NCI-H2081 (cell line): ENCODE data around the gene EXPH5.
"Not testable (repeated sequence)": the region's sequence is repeated elsewhere in the genome, so short reads cannot be mapped to it uniquely, and the experiment has no call there.

Source experiments
- DNase-seq, 2 experiments: peaks; one replicate each; lab custom pipeline; 2025; lab: John Stamatoyannopoulos, UW

Gene EXPH5

DNA sequence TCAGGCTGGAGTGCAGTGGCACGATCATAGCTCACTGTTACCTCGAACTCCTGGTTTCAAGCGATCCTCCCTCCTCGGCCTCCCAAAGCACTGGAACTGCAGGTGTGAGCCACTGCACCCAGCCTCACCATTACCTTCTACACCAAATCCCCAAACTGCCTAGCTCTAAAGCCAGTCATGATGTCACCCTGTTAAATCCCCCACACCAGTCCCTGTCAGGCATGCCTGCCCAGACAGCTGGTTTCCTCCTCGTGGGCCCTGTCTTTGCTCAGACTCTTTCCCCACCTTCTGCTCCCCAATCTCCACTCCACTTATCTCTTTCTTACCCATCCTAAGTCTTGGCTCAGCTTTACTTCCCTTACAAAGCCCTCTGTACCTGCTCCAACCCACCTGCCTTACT is 12.5 kb upstream of the EXPH5 start:
- DNase-seq: no peak

DNA sequence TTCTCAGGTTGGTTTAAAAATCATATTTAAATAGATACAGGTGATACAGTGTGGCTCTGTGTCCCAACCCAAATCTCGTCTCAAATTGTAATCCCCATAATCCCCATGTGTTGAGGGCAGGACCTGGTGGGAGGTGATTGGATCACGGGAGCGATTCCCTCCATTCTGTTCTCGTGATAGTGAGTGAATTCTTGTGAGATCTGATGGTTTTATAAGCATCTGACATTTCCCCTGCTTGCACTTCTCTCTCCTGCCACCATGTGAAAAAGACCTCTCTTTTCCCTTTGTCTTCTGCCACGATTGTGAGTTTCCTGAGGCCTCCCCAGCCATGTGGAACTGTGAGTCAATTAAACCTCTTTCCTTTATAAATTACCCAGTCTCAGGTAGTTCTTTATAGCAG is 9.2 kb upstream of the EXPH5 start:
- not testable (repeated sequence) for DNase-seq

DNA sequence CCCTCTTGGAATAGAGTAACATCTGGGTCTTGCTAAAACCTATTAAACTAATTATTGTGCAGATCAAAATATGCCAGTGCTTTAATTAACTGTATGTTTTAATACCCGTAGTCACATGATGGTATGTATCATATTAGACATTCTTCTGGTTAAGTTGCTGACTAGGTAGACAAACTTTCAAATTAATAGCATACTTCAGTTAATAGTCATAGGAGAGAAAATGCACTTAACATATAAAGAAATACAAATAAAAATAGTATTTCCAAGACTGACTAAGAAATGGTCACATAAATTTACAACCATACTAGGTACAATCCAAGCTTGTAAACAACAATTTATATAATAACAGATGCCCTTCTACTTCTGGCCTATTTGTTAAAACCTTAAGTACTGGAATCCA is 7.6 kb upstream of the EXPH5 start:
- no peak for DNase-seq

DNA sequence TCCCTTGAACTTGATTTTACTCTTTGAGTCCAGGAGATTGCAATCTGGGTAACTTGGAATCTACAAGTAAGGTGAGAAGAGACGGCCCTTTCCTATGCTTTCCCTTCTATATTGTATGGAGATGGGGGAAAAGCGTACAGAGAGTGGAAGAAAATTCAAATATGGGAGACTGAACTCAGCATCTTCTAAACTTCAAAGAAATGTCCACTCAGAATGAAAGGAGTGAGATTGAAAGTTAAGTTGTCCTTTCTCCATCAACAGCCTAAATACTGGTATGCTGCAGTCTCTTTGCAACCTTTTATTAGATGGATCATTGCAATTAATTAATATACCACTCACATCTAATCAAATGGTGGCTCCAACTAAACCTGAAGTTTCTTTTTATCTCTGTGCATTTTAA is 6.4 kb upstream of the EXPH5 start:
- no peak for DNase-seq

DNA sequence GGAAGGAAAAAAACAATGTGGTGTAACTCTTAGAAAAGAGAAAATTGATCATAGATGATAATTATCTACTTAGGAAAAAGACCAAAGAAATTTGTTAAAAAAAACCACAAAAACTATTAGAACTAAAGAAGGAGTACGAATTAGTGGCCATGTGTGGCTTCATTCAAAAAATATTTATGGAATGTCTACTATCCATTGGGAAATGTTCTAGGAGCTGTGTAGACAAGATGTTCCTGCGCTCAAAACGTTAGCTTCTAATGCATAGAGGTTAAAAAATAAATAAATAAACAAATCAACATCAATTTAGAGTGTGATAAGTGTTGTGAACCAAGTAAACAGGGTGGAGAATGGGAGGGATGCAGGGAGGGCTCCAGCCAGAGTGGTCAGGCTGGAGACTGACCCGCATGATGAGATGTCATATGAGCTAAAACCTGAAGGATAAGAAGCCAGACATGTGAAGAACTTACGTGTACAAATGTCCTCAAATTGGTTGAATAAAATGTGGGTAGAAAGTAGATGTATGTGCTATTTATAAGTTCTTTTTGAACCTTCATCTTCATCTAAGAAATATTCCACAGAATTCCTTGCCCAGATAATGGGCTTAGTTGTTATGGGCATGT is 4.3 kb upstream of the EXPH5 start:
- no peak for DNase-seq

DNA sequence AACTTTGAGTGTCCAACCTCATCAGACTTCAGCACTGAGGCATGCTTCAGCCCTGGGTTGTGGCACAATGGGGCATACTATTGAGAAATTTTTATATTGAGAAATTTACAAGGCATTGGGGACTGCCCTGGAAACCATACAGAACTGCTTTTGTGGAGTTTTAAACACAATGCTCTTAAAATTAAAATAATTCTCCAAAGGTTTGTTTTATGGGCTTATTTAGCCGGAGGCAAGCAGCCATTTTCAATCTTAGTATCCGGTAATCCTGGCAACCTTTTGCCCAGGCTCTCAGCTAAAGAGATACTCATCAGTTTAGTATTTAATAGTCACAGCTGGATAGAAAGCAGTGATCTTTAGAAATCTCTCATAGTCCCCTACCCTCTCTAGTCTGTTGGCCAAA is 3.1 kb upstream of the EXPH5 start:
- no peak for DNase-seq

DNA sequence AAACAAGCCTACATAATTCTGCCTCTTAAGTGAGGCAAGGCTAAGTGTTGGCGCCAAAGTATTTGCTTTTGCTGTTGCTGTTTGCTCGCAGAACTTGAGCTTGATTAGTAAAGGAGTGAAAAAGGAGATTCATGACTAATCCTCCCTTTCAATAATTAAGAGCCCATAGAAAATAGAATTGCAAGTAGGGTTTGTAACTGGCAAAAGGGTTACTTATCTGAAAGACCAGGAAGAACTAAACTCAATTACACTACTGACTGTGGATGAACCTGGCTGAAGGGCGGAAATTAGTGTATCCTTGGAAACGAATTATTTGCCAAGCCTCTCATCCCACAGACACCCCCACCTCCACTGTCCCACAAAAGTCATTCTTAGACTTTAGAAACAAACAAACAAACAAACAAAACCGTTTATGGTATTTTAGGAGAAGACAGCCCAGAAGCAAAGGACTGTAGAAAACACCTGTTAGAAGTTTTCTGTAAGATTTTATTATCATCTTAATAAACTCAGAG is 411 bp upstream of the EXPH5 start:
- no peak for DNase-seq

DNA sequence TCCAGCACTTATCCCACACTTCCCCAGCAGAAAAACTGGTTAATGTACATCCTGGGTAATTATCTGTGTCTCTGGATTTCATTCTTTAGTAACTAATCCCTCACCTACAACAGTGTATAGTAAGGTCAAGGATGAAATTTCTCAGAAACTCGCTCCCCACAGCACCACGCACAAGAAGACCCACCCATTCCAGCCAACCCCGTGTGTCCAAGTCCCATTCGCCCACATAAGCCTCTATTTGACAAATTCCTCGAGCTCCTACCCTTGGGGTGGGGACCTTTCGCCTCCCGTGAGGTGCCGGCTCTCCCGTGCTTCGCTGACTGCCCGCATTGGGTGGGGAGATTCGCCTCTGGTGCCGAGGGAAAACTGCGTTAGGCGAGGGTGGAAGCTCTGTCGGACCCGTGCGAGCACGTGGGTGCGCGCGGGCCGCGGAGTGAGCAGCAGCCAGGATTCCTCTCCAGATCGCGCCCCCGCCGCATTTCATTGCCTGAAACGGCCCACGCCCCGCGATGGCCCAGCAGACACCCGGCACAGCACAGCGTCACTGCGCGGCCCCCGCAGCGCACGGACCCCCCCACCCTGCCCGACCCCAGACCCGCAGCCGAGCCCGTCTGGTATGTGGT is 866 bp downstream of the EXPH5 start:
- peak in 1 of 2 experiments; percentile 1 for DNase-seq

DNA sequence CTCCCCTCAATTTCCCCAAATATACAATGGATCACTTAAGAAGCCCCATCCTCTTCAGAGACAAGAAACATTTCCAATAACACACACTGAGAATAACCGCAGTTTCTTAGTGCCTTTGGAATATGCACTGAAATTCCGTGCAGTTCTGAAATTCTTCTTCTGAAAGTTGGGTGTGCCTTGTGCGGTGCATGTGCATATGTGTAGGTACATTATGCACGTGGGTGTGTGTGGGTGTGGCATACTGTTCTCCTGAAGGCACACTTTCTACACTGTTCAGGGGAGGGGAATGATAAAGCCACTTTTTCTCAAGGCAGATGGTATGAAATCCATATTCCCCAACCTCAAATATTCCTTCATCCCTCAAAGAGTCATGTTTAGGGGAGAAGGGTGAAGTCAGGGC is 1.7 kb downstream of the EXPH5 start:
- DNase-seq: no peak

DNA sequence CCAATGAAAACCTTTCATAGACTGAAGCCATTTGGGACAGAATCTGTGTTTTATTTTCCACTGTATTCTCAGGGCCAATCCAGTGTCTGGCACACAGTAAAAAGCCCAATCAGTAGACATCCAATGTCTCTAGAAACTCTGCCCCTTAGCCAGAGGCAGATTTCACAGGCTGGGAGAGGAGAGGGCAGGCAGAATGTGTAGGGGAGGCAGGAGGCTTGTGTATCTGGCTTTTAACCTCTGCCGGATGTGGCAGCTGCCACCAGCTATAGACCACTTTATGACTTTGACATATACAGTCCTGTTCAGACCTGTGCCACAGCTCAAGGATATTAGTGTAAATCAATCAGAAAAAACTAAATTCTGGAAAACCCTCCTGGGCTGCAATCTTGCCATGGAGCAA is 4.4 kb downstream of the EXPH5 start:
- DNase-seq: no peak

DNA sequence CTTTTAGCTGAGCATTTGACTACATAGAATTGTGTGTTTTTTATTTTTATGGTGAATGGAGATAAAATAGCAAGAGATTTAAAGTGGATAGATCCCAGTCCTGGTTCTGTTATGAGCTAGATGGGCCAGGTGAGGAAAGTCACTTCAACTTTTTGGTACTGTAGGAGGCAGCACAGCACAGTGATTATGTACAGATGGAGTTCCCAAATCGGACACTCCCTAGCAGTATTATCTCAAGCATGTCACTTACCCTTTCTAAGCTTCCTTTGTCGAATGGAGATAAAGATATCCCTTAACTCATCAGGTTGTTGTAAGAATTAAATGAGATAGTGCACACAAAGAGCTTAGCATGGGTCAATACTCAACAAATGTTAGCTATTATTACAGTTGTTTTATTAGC is 5.3 kb downstream of the EXPH5 start:
- DNase-seq: no peak

DNA sequence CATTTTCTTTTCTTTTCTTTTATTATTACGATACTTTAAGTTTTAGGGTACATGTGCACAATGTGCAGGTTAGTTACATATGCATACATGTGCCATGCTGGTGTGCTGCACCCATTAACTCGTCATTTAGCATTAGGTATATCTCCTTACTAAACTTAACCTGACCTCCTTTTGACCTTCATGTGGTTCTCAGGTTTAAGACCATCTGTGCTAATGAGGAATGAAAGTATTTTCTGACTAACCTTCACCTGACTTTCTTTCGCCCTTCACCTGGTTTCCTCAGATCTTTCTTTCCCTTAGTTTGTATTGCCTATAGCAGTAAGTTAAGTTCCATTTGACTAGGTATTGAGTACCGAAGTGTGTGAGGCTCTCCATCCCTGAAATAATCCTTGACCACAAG is 6.5 kb downstream of the EXPH5 start:
- no peak for DNase-seq

DNA sequence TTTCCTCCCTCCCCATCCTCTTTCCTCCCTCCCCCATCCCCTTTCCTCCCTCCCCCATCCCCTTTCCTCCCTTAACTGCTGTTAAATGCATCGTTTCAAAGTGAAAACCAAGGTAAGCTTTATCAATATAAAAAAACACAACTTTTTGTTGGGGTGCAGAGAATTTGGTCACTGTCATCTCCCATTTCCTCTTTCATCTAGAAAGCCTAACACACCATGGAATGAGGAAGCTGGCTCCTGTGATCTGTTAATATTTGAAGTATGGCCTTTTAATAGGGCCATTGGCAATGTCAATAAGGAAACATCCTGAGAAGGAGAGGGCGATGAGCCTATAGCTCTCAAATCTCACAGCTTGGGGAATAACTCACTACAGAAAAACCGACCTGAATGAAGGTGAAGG is 7.0 kb downstream of the EXPH5 start:
- DNase-seq: no peak

DNA sequence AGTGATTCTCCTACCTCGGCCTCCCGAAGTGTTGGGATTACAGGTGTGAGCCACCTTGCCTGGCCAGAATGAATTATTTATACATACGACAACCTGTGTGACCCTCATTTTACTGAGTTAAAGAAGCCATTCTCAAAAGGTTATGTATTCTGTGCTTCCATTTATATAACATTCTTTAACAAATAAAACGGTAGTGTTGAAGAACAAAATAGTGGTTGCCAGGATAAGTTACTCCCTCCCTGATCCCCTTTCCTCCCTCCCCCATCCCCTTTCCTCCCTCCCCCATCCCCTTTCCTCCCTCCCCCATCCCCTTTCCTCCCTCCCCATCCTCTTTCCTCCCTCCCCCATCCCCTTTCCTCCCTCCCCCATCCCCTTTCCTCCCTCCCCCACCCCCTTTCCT is 7.4 kb downstream of the EXPH5 start:
- not testable (repeated sequence) for DNase-seq

DNA sequence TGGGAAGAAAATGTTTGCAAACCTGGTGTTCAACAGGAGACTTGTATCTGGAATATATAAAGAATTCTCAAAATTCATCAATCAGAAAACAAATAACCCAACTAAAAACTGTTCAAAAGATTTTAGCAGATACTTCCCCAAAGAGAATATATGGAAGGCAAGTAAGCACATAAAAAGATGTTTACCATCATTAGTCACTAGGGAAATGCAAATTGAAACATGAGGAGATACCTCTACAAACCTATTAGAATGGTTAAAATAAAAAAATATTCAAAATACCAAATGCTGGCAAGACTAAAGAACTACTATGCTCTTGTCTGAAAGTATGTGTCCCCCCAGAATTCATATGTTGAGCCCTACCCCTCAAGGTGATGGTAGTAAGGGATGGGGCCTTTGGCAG is 8.6 kb downstream of the EXPH5 start:
- no peak for DNase-seq

DNA sequence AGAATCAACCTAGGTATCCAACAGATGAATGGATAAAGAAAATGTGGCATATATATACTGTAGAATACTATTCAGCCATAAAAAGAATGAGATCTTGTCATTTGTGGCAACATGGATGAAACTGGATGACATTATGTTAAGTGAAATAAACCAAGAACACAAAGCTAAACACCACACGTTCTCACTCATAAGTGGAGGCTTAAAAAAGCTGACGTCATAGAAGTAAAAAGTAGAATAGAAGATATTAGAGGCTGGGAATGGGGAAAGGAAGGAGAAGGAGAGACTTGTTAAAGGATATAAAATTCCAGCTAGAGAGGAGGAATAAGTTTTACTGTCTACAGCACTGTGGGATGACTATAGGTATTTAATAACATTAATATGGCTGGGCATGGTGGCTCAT is 12.9 kb downstream of the EXPH5 start:
- no peak for DNase-seq

DNA sequence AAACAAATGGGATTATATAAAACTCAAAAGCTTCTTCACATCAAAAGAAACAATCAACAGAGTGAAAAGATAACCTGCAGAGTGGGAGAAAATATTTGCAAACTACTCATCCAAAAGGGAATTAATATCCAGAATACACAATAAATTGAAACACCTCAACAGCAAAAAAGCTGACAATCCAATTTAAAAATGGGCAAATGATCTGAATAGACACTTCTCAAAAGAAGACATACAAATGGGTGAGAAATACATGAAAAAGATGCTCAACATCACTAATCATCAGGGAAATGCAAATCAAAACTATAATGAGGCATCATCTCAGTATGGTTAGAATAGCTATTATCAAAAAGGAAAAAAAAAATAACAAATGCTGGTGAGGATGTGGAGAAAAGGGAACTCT is 13.5 kb downstream of the EXPH5 start:
- DNase-seq: no peak

DNA sequence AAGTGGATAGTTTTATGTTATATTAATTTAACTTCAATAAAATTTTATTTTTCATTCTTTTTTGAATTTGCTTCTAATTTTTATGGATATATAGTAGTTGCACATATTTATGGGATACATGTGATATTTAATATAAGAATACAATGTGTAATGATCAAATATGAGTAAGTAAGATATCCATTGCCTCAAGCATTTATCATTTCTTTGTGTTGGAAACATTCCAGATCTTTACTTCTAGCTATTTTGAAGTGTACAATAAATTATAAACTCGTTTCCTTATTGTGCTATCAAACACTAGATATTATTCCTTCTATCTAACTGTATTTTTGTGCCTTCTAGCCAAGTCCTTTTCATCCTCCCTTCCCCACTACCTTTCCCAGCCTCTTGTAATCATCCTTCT is 17.0 kb downstream of the EXPH5 start:
- DNase-seq: no peak

DNA sequence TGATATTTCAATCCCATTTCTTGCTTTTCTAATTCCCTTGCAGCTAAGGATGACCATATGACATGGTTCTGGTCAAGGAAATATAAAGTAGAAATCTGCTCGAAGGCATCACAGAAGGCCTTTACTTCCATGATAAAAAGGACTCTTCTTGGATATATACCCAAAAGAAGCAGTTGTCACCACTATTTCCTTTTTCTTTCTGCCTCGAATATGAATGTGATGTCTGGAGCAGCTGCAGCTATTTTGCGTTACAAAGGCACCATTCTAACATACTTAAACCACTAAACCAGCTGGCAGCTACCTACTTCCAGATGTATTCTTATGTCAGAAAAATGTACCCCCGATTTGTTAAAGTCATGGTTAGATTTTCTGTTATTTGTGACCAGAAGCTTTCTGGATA is 18.9 kb downstream of the EXPH5 start:
- no peak for DNase-seq

DNA sequence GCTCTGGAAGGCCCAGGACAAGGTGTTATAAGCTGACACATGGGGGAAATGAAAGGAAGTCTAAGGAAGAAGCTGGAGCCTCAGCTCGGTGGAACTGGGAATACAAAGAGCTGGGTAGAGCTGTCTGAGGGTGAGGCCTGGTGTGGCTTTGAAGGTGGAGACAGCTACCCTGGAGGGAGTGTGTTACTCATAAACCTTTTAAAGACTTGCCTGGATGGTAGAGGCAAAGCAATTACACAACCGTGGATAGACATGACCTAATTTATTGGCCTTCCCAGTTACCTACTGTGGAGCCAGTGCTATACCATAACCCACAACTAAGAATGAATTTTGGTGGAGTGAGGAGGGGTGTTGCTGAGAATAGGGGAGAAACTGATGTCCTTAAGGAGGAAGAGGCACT is 22.6 kb downstream of the EXPH5 start:
- no peak for DNase-seq

DNA sequence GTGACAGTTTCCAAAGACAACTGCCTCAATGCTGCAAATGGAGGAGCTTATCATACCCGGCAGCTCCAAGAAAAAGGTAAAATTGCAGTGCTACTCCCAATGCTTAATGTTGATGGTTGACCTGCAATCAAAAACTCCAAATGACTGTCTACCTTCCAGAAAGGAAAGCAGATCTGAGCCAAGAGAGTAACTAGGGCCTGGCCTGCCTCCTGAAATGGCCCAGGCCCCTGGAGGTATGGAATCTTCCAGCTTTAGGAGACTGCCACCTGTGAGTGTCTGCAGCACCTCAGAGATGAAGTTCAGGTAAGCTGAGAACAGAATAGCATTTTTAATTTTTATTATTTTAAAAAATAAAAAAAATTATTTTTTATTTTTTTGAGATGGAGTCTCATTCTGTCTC is 23.7 kb downstream of the EXPH5 start:
- DNase-seq: no peak

DNA sequence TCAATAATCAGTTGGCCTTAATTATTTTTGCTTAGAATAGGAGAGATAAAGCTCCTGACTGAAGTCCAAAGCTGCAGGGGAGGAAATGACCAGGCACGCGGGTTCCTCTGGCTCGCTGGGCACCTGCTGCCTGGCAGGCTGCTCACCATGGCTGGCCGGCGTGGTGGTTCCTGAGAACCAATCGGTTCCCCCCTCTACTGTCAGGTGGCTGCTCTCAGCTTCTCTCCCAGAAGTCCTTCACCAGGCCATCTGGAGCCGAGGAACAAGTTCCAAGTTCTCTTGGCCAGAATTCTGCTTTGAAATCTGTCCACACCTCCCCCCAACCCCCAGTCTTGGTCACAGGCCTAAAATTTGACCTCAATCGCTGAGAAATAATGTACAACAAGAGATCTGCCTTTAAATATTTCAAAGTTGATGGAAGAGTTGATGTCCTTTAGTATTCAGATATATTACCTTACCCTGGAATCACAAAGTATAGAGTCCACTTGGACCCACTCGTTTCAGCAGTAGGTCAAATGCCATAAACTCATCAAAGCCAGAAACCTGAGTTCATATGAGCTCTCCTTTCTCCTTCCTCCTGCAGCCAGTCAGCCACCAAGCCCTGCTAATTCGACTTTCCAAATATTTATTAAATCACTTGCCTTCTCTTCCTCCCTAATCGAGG is 25.2 kb downstream of the EXPH5 start:
- no peak for DNase-seq

DNA sequence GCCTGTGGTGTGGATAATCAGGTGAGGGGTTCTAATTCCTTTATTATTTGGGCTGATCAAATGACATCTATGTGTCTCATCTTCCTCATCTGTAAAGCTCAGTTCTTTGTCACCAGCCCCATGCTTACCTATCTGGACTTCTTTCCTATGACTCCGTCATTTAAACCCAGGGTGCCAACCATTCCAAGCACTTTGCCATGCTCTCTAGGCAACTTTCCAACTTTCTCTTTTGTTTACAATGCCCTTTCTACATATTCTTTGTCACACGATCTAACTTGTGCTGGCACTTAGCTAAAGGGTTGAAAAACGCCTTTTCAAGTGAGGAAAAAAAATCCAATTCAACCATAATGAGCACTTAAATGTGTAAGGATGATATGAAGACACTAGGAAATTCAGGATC is 27.9 kb downstream of the EXPH5 start:
- peak in 1 of 2 experiments; percentile 26 for DNase-seq
